ENCODE results near the gene SEMA3E.
"Not testable (repeated sequence)": the region's sequence is repeated elsewhere in the genome, so short reads cannot be mapped to it uniquely, and the experiment has no call there.

SEMA3E gene

GRCh38 chr7:83484826-83485225 lies 164.1 kb downstream of the SEMA3E start:
- no peak for DNase-seq

- DNase-seq = no peak
These were observed 164.7 kb downstream of the SEMA3E start for GRCh38 chr7:83484266-83484665.

GRCh38 chr7:83478616-83479015 lies 170.3 kb downstream of the SEMA3E start:
- no peak for DNase-seq

- no peak for DNase-seq
These were observed 172.4 kb downstream of the SEMA3E start for GRCh38 chr7:83476511-83477050.

- DNase-seq = no peak
These were observed 173.5 kb downstream of the SEMA3E start for GRCh38 chr7:83475420-83475819.

- no peak for DNase-seq
These were observed 176.6 kb downstream of the SEMA3E start for GRCh38 chr7:83472376-83472775.

- DNase-seq = no peak
These were observed 179.4 kb downstream of the SEMA3E start for GRCh38 chr7:83469491-83469890.

- DNase-seq = no peak
These were observed 179.9 kb downstream of the SEMA3E start for GRCh38 chr7:83469076-83469475.

GRCh38 chr7:83468251-83468739 lies 180.6 kb downstream of the SEMA3E start:
- DNase-seq = no peak

- DNase-seq = no peak
These were observed 181.4 kb downstream of the SEMA3E start for GRCh38 chr7:83467493-83467892.

GRCh38 chr7:83466956-83467355 lies 182.0 kb downstream of the SEMA3E start:
- DNase-seq = no peak

- DNase-seq = no peak
These were observed 182.6 kb downstream of the SEMA3E start for GRCh38 chr7:83466187-83466923.

- DNase-seq = no peak
These were observed 183.3 kb downstream of the SEMA3E start for GRCh38 chr7:83465643-83466042.

GRCh38 chr7:83461820-83462219 lies 187.1 kb downstream of the SEMA3E start:
- not testable (repeated sequence) for DNase-seq

- not testable (repeated sequence) for DNase-seq
These were observed 188.8 kb downstream of the SEMA3E start for GRCh38 chr7:83459930-83460653.

- not testable (repeated sequence) for DNase-seq
These were observed 189.6 kb downstream of the SEMA3E start for GRCh38 chr7:83459101-83459929.

- no peak for DNase-seq
These were observed 191.7 kb downstream of the SEMA3E start for GRCh38 chr7:83457022-83457892.

GRCh38 chr7:83456413-83456812 lies 192.5 kb downstream of the SEMA3E start:
- no peak for DNase-seq

- DNase-seq = no peak
These were observed 193.3 kb downstream of the SEMA3E start for GRCh38 chr7:83455612-83456011.

GRCh38 chr7:83452256-83452655 lies 196.7 kb downstream of the SEMA3E start:
- DNase-seq = no peak

GRCh38 chr7:83451501-83452045 lies 197.4 kb downstream of the SEMA3E start:
- no peak for DNase-seq

- DNase-seq = no peak
These were observed 199.2 kb downstream of the SEMA3E start for GRCh38 chr7:83449781-83450180.
